Mesenteric fat pad (tissue), 1 donor: ENCODE results near the gene STXBP6. TPM values are rescaled to one million over a fixed set of nuclear protein-coding genes. Genes with fewer than 3 reads are reported as not detected.
"Not testable (repeated sequence)": the region's sequence is repeated elsewhere in the genome, so short reads cannot be mapped to it uniquely, and the experiment has no call there.

Experiments used
- DNase-seq: peaks from one replicate; pipeline ENCODE4 v3.0.0-alpha.2; 2020; ENCODE audit warnings: low spot score
- total RNA-seq: library from RNA; stranded (reverse); fragmentation: NEBNext Ultra II Directional; extraction: Animal tissue kit (Norgen Biotek cat#: 25700); gene quantifications from one replicate; pipeline ENCODE4 v1.2.1, GENCODE V29; 2021
- donor health status: DM: yes; HTN: yes; CAD: no.

The STXBP6 gene
- total RNA-seq, 1 donor from 2014 or later, result 2.4 TPM

DNA sequence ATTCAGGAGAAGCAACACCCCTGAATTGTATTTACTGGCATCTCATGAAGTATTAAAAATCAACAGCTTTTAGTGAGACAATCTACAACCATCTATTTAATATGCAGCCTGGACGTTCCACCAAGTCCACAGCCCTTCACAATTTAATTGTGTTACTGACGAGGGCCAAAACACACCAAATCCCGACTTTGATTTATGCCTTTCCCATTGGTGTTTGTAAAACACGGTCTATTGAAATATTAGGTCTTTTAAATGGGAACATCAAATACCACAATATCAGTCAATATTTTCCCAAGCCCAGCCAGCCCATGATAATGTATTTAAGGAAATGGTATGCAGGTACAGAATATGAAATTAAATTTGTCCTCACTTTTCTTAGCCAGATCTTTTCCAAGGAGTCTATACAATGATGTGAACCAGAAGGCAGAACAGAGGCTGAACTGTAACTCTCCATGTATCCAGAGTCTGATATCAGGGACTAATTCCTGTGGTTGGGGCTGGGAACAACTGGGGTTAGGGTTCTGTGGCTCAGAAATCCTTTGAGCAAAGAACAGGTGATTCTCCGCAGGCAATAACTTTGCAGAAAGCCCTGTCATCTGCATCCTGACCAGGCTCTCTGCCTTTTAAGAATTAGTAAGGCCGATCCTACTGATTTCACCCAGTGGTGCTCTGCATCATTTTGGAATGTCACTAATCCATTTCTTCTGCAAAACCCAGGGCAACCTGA lies 236.7 kb downstream of the STXBP6 start:
- no peak for DNase-seq

DNA sequence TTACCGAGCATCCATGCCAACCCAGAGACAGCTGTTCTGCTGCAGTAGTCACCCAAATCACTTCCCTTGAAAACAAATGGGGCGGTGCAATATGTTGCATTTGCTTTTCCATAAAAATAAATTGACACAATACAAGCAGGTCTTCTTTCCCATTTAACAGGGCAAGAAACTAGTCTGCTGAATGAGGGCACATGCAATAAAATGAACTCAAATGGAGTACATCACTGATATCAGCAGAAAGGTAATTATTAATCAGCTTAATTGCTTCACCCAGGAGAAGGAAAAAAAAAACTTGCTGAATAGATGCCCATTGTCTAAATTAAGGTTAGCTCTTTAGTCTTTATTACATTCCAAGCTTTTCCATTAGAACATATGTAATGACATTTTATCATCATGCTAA lies 240.8 kb downstream of the STXBP6 start:
- no peak for DNase-seq

DNA sequence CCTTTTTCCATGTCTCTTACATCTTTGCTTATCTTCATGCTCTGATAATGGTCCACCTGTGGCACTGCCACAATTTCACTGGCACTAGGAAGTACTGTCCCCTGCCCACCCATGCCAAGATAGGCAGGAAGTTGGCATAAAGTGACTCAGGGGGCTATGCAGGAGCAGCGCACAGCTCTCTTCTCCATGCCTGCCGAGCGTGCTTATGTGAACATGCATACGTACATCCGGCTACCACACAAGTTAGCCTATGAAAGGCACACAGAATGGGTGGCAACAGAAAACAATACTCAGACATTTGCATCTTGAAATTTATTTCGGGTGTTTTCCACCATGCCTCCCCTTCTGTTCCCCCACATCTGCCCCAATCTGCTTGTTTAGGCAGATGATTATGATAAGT lies 241.5 kb downstream of the STXBP6 start:
- no peak for DNase-seq

DNA sequence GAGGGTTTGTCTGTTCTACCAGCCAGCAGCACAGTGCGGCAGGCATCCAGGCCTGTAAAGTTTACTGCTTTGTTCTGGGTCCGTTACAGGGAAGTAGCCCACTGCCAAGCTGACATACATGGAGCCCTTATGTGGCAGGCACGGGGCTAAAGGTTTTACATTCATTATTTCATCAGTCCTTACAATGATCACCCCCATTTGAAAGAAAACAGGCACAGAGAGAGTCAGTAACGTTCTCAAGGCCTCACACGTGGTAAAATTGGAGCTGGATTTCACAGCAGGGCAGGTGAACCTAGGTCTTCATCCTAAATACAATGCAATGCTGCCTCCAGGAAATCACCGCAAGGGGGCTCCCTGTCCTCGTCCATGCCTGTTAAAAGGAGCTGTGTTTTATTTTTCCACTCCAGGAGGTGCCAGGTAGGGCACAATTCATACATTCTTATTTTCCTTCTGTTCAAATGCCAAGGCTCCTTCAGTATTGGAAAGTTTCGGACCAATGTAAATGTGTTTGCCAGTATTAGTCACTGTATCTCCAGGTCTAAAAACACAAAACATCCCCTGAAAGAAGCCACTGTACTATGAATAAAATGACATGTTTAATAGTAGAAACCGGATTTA lies 243.8 kb downstream of the STXBP6 start:
- DNase-seq, result no peak

DNA sequence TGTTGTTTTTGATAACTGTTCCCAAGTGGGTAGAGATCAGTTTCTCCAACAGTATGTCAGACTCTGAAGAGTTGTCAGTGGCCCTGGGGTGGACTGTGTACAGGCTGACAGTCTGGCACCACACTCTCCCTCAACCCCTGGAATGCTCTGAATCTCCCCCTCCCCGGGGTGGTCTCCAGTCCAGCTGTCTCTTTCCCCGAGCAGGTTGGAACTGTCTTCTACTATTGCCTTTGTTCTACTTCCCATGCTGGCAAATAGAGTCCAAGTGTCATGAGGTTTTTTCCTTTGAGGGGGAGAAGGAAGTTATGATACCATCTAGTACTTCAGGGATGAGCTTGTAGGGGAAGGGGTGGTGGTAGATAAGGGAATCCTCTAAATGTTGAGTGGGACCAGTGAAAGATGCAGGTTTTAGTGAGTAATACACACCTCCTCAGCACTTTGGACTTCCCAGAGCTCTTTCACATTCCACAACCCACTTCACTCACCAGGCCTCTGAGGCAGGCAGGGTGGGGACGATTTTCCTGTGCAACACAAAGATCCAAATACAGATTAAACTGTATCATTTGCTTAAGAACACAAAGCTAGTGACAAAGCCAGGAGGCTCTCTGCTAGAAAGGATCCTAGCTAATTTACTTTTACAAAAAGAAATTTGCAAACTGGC lies 245.3 kb downstream of the STXBP6 start:
- DNase-seq, result no peak

DNA sequence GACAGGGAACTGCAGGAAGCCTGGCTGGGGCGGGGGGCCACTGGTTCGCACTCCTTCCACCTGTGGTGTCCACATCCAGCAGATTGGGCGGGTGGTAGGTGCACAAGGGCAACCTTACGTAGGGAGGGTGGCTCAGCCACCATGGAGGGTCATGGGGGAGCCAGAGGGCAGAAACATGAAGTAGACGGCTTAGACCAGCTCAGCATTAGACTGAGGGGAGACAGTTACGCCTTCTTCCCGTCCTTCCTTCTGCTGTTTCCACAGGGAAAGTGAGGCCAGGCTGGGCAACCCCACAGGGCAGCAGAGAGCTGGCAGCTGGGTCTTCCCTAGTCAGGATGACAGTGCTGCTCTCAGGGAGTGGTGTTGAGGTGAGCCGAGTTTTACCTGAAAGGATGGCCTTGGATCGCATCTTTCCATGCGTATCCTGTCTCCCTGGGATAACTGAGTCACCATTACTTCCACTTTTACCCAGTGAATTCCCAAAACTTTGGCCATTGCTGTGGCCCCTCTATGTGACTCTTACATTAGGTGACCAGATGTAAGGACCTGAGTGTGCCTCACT lies 245.9 kb downstream of the STXBP6 start:
- DNase-seq, result no peak

DNA sequence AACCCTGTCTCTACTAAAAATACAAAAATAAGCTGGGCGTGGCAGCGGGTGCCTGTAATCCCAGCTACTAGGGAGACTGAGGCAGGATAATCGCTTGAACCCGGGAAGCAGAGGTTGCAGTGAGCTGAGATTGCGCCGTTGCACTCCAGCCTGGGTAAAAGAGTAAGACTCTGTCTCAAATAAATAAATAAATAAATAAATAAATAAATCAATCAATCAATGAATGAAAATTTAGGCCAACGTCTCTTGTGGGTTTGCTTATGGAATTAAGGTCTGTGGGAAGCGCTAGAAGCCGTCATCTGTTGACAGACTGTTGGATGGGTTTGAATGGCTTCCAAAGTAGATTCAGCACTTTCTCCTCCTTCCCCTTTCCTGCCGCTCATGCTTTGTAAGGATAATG lies 246.5 kb downstream of the STXBP6 start:
- not testable (repeated sequence) for DNase-seq

DNA sequence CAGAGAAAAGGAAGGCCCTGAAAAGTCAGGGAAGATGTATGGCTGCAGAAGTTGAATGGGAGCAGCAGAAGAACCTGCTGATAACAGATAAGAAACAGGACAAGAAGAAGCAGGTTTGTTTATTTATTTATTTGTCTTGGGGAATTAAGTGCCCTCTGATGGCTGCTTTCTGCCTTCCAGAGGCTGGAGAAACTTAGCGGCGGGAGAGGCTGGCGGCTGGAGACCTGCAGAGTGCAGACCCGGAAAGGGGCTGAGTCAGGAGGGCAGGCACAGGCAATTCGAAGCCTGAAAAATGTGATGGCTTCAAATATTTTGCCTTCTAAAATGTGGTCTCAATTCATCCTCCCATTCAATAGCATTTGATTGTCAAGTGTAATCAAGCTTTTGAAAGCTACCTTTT lies 247.7 kb downstream of the STXBP6 start:
- DNase-seq, result no peak

DNA sequence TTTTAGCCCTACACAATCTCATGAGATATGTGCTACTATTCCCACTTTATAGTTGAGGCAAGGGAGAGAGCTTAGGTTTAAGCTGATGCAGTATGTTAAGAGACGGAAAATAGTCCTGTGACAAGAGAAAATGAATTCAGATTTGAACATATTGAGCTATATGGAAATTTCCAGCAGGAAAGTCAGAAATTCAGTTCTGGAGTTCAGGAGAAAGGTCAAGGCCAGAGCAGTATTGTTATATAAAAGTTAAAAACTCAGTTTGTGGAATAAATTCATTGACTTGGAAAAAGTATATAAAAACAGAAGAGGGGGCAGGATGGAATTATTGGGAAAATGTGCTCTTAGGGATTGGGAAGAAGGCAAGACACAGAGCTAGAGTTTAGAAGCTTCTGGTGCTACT lies 248.9 kb downstream of the STXBP6 start:
- no peak for DNase-seq

DNA sequence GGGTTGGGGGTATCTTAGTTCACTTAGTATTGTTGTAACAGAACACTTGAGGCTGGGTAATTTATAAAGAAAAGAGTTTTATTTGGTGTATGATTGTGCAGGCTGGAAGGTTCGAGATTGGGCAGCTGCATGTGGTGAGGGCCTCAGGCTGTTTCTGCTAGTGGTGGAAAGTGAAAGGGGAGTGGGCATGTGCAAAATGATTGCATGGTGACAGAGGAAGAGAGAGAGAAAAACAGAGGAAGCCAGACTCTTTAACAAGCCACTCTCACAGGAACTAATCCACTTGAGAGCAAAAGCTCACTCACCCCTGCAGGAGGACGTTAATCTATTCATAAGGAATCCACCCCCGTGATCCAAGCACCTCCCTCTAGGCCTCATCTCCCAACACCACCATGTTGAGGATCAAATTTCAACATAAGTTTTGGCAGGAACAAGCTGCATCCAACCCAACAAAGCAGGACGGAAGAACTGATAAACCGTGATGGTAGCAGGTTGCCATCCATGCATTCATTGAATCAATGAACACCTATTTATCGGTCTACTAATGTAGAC lies 251.0 kb downstream of the STXBP6 start:
- no peak for DNase-seq

DNA sequence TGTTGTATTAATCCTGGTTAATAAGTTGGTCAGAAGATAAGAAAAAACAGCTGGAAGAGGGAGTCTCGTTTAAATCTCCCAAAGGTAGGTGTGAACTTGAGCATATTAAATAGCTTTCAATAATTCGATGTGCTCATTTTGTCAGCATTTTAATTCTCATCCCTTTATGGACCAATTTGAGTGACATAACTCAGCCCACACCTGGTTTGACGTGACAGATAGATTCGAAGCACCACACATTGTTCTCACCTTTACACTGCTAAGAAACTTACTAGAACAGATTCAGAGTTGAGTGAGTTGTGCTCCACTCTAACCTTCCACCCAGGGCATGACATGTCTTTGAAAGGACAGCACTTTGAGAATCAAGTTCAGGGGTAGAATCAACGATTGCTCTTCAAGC lies 254.5 kb downstream of the STXBP6 start:
- DNase-seq, result no peak

DNA sequence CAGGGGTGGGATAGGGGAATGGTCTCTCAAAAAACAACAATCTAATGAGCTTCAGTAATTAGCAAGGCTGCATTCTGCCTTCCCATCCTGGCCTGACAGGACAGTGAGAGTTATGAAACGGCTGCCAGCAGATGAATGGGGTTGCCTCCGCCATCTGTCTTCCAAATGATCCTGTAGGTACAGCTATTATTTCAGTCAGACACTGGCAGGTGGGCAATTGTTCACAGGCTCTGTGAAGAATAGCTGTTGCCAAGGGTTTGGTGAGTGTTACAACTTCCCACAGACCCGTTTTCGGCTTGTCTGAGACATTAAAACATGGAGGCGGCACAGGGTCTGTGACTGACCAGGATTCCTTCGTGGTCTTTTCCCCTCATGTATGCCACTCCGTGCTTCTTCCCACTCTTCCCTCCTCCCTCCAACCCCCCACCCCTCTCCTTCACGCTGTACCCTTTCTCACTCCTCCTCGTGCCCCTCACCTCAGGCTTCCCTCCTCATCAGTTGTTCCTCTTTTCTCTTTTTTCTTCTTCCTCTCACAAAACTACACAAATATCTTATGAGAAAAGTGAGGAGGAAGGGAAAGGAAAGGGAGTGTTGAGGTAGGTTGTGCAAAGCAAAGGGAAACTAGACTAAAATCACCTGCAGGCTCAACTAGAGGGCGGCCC lies 255.2 kb downstream of the STXBP6 start:
- no peak for DNase-seq

DNA sequence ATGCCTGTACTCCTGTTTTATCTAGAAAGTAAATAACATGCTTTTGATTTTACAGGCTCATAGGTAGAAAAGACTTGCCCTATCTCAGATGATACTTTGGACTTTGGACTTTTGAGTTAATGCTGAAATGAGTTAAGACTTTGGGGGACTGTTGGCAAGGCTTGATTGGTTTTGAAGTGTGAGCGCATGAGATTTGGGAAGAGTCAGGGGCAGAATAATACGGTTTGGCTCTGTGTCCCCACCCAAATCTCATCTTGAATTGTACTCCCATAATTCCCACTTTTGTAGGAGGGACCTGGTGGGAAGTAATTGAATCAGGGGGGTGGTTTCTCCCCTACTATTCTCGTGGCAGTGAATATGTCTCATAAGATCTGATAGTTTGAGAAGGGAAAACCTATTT lies 259.8 kb downstream of the STXBP6 start:
- DNase-seq, result no peak

DNA sequence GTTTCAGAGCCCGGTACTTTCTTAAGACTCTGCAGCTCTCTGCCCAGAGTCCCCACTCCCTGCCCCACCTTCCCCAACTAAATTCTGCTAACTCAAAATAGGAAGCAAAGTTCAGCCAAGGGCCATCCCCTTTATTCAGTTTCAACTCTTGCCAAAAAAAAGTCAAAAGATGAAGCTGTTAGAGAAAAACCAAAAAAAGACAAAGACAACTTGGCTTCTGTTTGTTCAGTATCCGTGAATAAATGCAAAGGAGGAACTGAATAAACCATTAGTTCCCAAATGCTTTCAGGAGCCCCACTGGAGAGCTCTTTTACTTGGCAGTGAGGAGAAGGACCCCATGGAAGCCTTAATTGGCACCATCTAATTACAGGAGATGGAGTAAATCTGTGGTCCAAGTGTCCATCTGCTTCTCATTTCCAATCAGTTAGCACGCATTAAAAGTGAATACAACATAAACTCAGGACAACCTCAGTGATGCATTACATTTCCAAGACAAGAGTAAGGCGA lies 260.5 kb downstream of the STXBP6 start:
- DNase-seq, result no peak

DNA sequence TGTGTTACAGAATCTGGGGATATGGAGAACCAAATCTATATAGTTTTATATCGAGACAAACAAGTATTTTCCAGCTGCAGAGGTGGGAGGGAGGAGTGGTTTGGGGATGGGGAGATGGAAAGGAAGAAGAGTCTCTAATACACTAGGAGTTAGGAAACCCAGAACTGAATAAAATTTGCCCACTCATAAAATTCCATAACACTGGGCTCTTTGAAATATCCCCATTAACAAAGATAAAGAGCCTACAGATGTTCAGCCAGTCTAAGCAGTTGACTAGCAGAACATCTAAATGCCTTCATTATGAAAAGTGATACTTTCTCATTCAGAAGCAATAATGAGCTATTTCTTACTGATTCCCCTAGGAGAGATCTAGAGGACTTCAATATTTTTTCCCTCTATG lies 264.2 kb downstream of the STXBP6 start:
- DNase-seq, result no peak

DNA sequence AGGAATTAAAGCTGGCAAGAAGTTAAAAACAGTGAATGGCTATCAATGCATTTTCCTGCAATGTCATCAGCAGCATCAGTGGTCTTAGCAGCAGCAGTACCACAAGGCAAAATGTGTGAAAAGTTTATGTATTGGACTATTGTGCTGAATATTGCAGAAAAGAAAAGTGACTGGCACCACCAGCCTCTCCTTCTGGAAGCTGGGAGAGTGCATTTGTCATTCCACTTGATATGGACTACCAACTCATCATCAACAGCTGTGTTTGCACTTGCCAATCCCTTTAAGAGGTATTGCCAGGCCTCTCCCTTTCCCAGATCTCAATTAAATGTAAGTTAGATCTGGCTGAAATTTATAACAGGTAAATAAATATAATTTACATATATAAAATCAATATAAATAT lies 265.0 kb downstream of the STXBP6 start:
- no peak for DNase-seq

DNA sequence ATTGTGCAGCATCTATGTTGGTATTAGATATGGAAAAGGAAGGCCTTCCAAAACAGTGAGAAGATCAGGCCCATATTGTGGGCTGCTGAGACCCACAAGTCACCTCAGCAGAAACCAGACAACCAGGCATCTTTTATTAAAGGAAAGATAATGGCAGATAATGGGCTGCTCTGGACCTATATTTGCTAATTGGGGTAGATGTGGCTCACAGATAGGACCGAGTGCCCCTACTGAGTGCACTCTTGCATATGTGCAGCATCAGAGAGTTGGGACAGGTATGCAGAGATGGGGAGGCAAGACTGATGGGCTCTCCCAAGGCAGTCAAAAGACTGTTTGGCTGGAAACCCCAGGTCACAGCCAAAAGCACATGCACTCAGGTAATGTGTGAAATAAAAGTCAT lies 266.2 kb downstream of the STXBP6 start:
- no peak for DNase-seq

DNA sequence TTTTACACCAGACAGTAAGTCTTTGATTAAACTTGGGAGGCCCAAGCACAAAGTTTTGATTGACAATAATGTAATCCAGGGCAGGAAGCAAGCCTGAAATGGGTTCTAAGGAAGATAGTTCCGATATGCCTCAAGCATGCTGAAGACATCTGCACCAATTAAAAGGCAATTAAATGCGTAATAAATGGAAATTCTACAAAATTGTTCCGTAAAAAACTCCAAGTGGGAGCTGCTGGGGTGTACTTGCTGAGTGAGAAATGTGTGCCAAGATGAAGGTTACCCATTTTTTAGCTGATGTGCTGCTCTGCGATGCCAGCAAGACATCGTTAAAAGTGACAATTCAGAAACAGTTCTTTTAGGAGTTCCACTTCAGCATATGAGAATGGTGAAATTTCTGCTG lies 269.7 kb downstream of the STXBP6 start:
- DNase-seq, result no peak

DNA sequence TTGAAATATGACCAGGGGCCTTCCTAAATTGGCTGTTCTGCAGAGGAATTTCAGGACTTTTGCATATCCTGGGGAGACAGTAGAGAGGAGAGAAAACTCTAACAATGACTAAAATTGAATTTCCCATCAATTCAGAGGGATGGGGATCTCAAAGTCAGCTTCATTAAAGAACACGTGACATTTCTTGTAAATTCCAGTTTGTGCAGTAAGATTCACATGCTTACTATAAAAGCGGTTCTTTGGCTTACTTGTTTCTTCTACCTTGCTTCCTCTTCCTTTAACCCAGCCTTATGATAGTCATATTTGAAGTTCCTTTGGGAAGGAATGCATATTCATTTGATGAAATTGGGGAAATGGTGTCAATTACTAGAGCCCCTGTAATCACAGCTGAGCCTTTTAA lies 272.3 kb downstream of the STXBP6 start:
- no peak for DNase-seq

DNA sequence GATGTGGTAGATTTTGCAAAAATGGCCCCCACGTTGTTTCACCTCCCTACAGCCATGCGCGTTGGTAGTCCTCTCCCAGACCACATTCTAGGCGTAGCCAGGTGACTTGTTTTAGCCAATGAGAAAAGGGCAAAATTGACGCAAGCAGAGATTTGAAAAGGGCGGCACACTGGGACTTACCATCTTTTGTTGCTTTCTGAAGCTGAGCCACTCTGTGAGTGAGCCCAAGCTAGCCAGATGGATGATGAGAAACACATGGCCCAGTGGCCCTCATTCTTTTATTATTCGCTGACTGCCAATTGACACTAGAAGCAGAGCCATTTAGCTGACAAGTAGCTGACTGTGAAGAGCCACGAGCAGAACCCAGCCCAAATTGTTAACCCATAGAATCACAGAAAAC lies 274.0 kb downstream of the STXBP6 start:
- no peak for DNase-seq

DNA sequence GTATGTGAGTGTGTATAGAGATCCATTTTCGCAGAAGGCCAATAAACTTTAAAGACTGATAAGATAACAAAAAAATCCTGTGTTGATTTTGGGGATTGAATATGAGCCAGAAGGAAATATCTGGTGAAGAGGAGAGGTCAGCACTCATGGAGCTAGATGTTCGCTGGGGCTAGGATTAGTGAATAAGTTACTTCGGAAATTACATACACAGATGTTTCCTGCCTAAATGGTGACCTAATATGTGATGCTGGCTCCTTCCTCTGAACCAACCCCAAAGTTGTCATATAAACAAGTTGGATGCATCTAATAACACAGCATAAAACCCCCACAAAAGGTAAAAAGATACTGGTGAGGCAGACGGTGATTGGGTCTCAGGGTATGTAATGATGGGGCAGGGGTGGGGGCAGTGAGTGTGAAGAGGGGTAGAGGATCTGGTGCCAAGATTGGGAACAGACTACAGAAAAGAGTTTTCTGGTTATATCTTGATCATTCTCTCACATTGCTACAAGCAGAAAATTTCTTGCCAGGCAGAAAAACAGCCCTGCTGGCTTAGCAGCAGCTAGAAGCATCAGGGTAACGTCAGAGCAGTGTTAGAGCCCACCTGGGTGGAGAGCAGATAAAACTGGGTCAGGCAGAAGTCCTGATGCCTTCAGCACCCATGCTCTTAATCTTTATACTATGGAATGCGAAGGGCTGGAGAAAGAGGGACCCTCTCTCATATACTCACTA lies 275.6 kb downstream of the STXBP6 start:
- DNase-seq, result no peak
